Lower leg skin (tissue), 3 donors: ENCODE measurements around the gene NAMPT.

Experiments
- CTCF ChIP-seq, 3 donors: fragments of 450-650 bp; IDR thresholded peaks; one replicate each; pipeline ENCODE4 v1.5.1; 2016; ENCODE audit warnings: antibody characterized with exemption in 3 of 3, mild to moderate bottlenecking in 3 of 3, moderate library complexity in 2 of 3
- POLR2A ChIP-seq, 2 donors: fragments of 450-650 bp; IDR thresholded peaks; one replicate each; pipeline ENCODE4 v1.6.1; 2016 to 2017; ENCODE audit warnings: antibody characterized with exemption in 2 of 2, mild to moderate bottlenecking in 1 of 2, moderate library complexity in 1 of 2

- TF ChIP-seq POLR2A (IDR thresholded peaks at IDR 0.05) (no peak), CTCF (IDR thresholded peaks at IDR 0.05) (no peak)
Measured at GRCh38 chr7:106203473-106203872, 81.3 kb downstream of the NAMPT start.
